Heart left ventricle (tissue), 16 donors: ENCODE measurements around the gene UNC119B. TPM values are rescaled to one million over a fixed set of nuclear protein-coding genes. Genes with fewer than 3 reads are reported as not detected.

Source experiments
- ATAC-seq, 4 donors: fragments of 200-7000 bp; cut with Tn5 transposase; one replicate each; pipeline ENCODE4 v1.9.1; 2020 to 2022; ENCODE audit warnings: moderate library complexity in 4 of 4, mild to moderate bottlenecking in 3 of 4, moderate number of reproducible peaks in 1 of 4
- DNase-seq, 5 donors: peaks; one replicate each; pipeline ENCODE4 v3.0.0-alpha.2; 2020
- H3K27ac ChIP-seq, 12 donors: fragments of 200-600 bp; sonication (generic) in 4 of 12; one replicate each; pipeline versions ENCODE4 v1.5.0 to v1.8.0; 2016 to 2022; ENCODE audit warnings: mild to moderate bottlenecking in 2 of 12
- H3K27me3 ChIP-seq, 9 donors: fragments of 200-600 bp; sonication (generic) in 2 of 9; one replicate each; pipeline versions ENCODE4 v1.5.1 to v1.8.0; 2016 to 2022; ENCODE audit warnings: mild to moderate bottlenecking in 3 of 9
- H3K36me3 ChIP-seq, 9 donors: fragments of 200-600 bp; sonication (generic) in 2 of 9; one replicate each; pipeline versions ENCODE4 v1.5.0 to v1.8.0; 2018 to 2022; ENCODE audit warnings: mild to moderate bottlenecking in 2 of 9
- H3K4me1 ChIP-seq, 12 donors: fragments of 200-600 bp; sonication (generic) in 4 of 12; one replicate each; pipeline versions ENCODE4 v1.5.0 to v1.8.0; 2016 to 2022; ENCODE audit warnings: mild to moderate bottlenecking in 3 of 12
- H3K4me3 ChIP-seq, 12 donors: fragments of 200-600 bp; sonication (generic) in 4 of 12; one replicate each; pipeline versions ENCODE4 v1.5.0 to v1.8.0; 2017 to 2022; ENCODE audit warnings: mild to moderate bottlenecking in 9 of 12, moderate library complexity in 4 of 12
- H3K9me3 ChIP-seq, 12 donors: fragments of 200-600 bp; sonication (generic) in 4 of 12; one replicate each; pipeline versions ENCODE4 v1.5.0 to v1.8.0; 2016 to 2022; ENCODE audit warnings: mild to moderate bottlenecking in 1 of 12
- CTCF ChIP-seq, 12 donors: fragments of 200-600 bp; sonication (generic) in 4 of 12; IDR thresholded peaks; one replicate each; pipeline versions ENCODE4 v1.5.0 to v1.8.0; 2018 to 2022; ENCODE audit warnings: antibody characterized with exemption in 12 of 12, mild to moderate bottlenecking in 5 of 12
- POLR2A ChIP-seq, 2 donors: fragments of 450-650 bp; IDR thresholded peaks; one replicate each; pipeline ENCODE4 v1.6.1; 2017; ENCODE audit warnings: antibody characterized with exemption in 2 of 2, mild to moderate bottlenecking in 2 of 2, moderate library complexity in 2 of 2
- WGBS, 4 donors: extraction: QIAGEN DNeasy Blood & Tissue Kit in 2 of 4; methylation state at CpG; one replicate each; pipeline versions ENCODE4 v1.1.5 to v1.1.7; 2013 to 2018; 5-methylcytosine and 5-hydroxymethylcytosine counted together
- intact Hi-C, 10 donors: fragments of 100-400 bp; cut with DNase I; formaldehyde crosslinking; loops; one replicate each; pipeline versions ENCODE4 v1.11.1 to v1.14.2; 2022
- polyA plus RNA-seq, 2 donors: library from polyadenylated mRNA; stranded (reverse); fragments of 200-250 nt; gene quantifications; one replicate each; pipeline ENCODE4 v1.2.3, GENCODE V29; 2013
- total RNA-seq, 9 donors: library from RNA; depleted of rRNA in 2 of 9; stranded (reverse); fragments of >200 nt in 2 of 9; fragmentation: NEBNext Ultra II Directional in 3 of 9; extraction: Animal tissue kit (Norgen Biotek cat#: 25700) in 3 of 9; gene quantifications; one replicate each; pipeline versions ENCODE4 v1.1.0 to v1.2.4, GENCODE V29; 2016 to 2023
- donor health status: ischemic (EF 13 %, LVEDD 7.1; RV severe dilation, severe dysfunction).
- donor health status: healthy with polysubstance abuse.
- donor health status: DM: no; HTN: yes; CAD: no.
- donor health status: DM: no; HTN: no; CAD: no.
- donor health status: ischemic (EF 25% LVEDD 6.9; RV normal size, moderate dysfunction).
- donor health status: ischemic (EF 25% LVEDD 5.7; RV mildly dilated, moderate dysfunction).
- donor health status: healthy.
- donor health status: DM: yes; HTN: yes; CAD: no.
- donor health status: ischemic (EF 35%, LVEDD 5.7; RV mildly dilated, moderate dysfunction).
- donor health status: nonischemic (EF 11% LVEDD 7.7; RV severe dilation, severe dysfunction).
- donor health status: DM: yes; HTN: yes; CAD: no.
- donor health status: PGD.
- donor health status: ischemic (EF 29% LVEDD 5.4; RV normal size, mild dysfunction).
- donor health status: nonischemic (EF 23%, LVEDD 6.1; RV moderate dilation, normal function).

Gene UNC119B
- total and polyA plus RNA-seq, 11 donors: 3.9 to 13.7 (median 10.7) TPM

DNA sequence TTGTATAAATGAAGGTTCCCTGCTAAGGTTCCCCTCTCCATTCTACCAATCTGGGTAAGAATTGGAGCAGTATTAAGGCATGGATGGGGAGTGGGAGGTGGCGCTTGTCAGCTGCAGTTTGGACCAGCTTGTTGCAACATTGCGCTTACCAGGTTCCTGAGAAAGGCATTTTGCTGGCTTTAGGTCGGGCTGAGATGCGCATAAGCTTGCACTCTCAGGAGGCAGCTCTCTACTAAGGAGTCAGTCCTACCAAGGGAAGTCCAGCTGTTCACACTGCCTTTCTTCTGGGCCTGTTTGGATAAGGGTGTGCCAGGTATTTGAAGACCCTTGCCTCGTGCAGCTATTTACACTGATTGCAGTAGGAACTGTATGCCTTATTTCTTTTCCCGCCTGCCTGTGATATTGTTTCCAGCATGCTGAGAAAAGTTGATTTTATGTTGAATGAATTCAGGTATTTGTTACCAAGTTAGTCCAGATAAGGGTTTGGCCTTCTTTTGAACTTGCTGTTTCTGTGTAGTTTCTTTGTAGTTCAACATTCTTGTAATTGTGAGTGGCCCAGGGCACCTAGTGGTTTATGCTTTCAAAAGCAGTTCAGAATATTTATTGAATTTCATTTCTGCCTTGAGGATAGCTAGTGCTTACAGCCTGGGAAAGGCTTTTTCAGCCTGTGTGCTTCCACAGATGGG, 20.7 kb upstream of the UNC119B start:
- intact Hi-C loops: loop anchor here in 7 of 10 donors (2.0 to 5.0 kb wide), 4 partner anchors 21 to 42 kb away; partner anchors contain the start of gene UNC119B (in 1 of the 7)

DNA sequence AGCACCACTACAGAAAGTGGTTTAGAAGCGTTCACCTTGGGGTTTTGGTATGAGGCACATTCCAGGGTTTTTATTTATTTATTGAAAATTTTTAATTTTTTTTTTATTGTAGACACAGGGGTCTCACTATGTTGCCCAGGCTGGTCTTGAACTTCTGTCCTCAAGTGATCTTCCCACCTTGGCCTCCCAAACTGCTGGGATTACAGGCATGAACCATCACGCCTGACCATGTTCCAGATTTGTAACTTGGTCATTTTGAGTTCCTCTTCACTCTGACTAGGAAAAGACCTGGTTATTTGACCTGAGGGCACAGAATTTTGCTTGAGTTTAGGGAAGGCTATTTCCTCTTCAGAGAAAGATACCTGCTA, 20.2 kb upstream of the UNC119B start:
- 88 to 97% (median 90%) methylated on average over 2 of the region's 2 CpGs for WGBS, 4 donors

More for the DNA sequence above, 20.7 kb upstream of the UNC119B start:
- no peak for ATAC-seq
- Histone ChIP-seq H3K27me3 (no peaks in the 10 kb centered on the region), H3K27ac (peak overlapping the region; percentile 20 to 95 (median 91)), H3K4me3 (peak overlapping the region; percentile 17 to 98 (median 90)), H3K9me3 (no peaks in the 10 kb centered on the region), H3K36me3 (peaks cover 0 to 19% (median 7%) of the 10 kb centered on the region in 9 donors), H3K4me1 (peaks cover 0 to 75% (median 64%) of the 10 kb centered on the region in 12 donors)
- WGBS, 4 donors: 61 to 73% (median 64%) methylated on average over 6 of the region's 6 CpGs
- no peak for DNase-seq
- no peak for TF ChIP-seq POLR2A (IDR thresholded peaks at IDR 0.05)
- no peak for TF ChIP-seq CTCF (IDR thresholded peaks at IDR 0.05)

DNA sequence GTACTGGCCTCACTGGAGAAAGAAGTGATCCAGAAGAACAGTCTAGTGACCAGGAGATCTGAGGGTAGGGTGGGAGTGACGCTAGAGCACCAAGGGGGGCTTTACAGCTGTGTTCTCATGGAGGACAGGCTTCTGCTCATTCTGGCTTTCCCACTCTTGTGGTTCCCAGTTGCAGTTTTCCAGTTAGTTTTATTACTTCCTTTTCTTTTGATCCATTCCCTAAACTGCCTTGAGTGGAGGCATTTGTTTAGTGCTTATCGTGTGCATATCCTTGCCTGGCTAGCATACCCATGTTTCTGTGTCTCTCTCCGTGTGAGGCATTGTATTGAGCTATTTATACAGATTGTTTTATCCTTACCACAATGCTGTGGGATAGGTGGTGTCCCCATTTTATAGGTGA, 19.3 kb upstream of the UNC119B start:
- Histone ChIP-seq H3K9me3 (no peaks in the 10 kb centered on the region), H3K36me3 (peaks cover 0 to 33% (median 21%) of the 10 kb centered on the region in 9 donors), H3K27me3 (no peaks in the 10 kb centered on the region), H3K27ac (peak overlapping the region in 10 of 12 donors; percentile 3 to 95 (median 50)), H3K4me1 (peaks cover 0 to 73% (median 57%) of the 10 kb centered on the region in 12 donors), H3K4me3 (peak overlapping the region in 1 of 12 donors; percentile 4)
- ATAC-seq (no peak), DNase-seq (no peak)
- 40 to 49% (median 44%) methylated on average over 3 of the region's 3 CpGs for WGBS, 4 donors
- intact Hi-C loops: no loop called here
- TF ChIP-seq POLR2A (IDR thresholded peaks at IDR 0.05): no peak
- no peak for TF ChIP-seq CTCF (IDR thresholded peaks at IDR 0.05)

More for the DNA sequence above, 20.2 kb upstream of the UNC119B start:
- intact Hi-C loops: no loop called here
- ATAC-seq (no peak), DNase-seq (no peak)
- H3K36me3 ChIP-seq: peaks cover 0 to 24% (median 12%) of the 10 kb centered on the region in 9 donors
- H3K9me3 ChIP-seq: no peaks in the 10 kb centered on the region
- H3K4me3 ChIP-seq: peak overlapping the region in 5 of 12 donors; percentile 4 to 98 (median 90)
- no peaks in the 10 kb centered on the region for H3K27me3 ChIP-seq
- H3K27ac ChIP-seq: peak overlapping the region; percentile 4 to 95 (median 63)
- H3K4me1 ChIP-seq: peaks cover 0 to 75% (median 64%) of the 10 kb centered on the region in 12 donors
- no peak for TF ChIP-seq CTCF (IDR thresholded peaks at IDR 0.05)
- no peak for TF ChIP-seq POLR2A (IDR thresholded peaks at IDR 0.05)

DNA sequence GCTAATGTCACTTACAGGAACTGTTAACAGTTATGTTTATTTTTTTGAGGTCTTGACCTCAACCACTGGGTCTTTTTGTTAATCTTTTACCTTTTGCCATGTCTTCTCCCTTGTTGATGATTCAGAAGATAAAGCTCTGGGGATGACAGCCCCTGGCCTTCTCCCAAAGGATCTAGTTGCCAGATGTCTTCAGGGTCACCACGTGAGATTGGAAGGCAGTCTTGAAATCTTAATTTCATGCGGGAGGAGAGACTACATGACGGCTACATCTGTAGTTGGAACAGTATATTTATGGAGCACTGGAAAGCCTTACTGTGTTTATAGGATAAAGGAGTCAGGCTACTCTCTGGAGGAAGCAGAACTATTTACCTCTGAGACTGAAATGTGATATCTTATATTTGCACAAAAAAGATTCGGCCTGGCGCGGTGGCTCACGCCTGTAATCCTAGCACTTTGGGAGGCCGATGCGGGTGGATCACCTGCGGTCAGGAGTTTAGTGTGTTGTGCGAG, 17.7 kb upstream of the UNC119B start:
- ATAC-seq (no peak), DNase-seq (no peak)
- Histone ChIP-seq H3K36me3 (peaks cover 0 to 49% (median 37%) of the 10 kb centered on the region in 9 donors), H3K9me3 (no peaks in the 10 kb centered on the region), H3K4me3 (no peak overlapping the region), H3K4me1 (peaks cover 6 to 87% (median 63%) of the 10 kb centered on the region in 12 donors), H3K27ac (peak overlapping the region in 9 of 12 donors; percentile 2 to 95 (median 33)), H3K27me3 (no peaks in the 10 kb centered on the region)
- intact Hi-C loops: no loop called here
- 76 to 87% (median 79%) methylated on average over 11 of the region's 11 CpGs for WGBS, 4 donors
- TF ChIP-seq POLR2A (IDR thresholded peaks at IDR 0.05) (no peak), CTCF (IDR thresholded peaks at IDR 0.05) (no peak)
